GM18951 (cell line): ENCODE results near the gene CSNK2B.

Experiments
- POLR2A ChIP-seq: IDR thresholded peaks from 4 replicates; pipeline ENCODE4 v1.6.1; 2011; ENCODE audit warnings: mild to moderate bottlenecking; ENCODE audit not compliant: insufficient read length, insufficient read depth; ENCODE audit errors: extremely low read depth
- in situ Hi-C: fragments of 300-500 bp; cut with MboI; formaldehyde crosslinking; loops from one replicate; pipeline ENCODE4 v1.12.0; 2022; ENCODE audit warnings: low sequenced_read_pairs, mixed read lengths, inconsistent platforms; ENCODE audit not compliant: unreplicated experiment

CSNK2B gene

GRCh38 chr6:31643818-31644454 lies 21.9 kb upstream of the CSNK2B start:
- in situ Hi-C loops, result no loop called here
- TF ChIP-seq POLR2A, result no peak

GRCh38 chr6:31645325-31645724 lies 20.6 kb upstream of the CSNK2B start:
- in situ Hi-C loops, result no loop called here
- no peak for TF ChIP-seq POLR2A

GRCh38 chr6:31651602-31652191 lies 14.2 kb upstream of the CSNK2B start:
- in situ Hi-C loops, result no loop called here
- TF ChIP-seq POLR2A, result no peak

DNA sequence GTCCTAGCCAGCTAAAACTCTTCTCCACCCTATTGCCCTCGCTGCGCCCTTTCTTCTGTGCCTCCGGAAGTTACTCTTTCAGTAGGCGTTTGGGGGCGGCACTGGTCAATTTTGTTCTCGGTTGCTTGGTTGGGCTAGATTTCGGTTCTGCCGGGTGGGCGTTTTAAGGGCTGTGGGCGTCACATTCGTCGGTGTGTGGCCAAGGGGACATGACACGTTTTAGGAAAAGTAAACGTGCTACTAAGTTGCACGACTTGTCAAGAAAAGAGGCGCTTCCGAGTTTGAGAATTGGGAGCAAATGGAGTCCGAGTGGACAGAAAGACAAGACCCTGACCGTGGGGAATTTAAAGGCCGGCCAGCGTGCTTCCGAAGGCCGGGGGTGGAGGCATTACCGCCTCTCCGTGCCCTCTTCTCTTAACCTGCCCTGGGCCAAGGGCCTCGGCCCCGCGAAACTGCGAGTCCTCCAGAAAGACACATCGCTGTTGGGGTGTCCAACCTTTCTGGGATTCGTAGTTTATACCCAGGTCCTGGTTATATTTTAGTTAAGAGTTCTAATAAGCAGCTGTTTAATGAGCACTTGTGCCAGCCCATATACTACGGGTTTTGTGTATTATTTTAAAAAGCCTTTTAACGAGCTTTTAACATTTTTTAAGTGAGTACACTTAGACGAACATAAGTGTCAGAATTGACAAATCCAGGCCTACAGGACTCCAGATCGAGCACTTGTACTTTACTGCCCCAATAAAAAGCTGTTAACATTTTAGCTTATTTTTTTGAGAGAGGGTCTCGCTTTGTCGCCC lies 12.8 kb upstream of the CSNK2B start:
- peak; percentile 58 for TF ChIP-seq POLR2A
- in situ Hi-C loops, result no loop called here

DNA sequence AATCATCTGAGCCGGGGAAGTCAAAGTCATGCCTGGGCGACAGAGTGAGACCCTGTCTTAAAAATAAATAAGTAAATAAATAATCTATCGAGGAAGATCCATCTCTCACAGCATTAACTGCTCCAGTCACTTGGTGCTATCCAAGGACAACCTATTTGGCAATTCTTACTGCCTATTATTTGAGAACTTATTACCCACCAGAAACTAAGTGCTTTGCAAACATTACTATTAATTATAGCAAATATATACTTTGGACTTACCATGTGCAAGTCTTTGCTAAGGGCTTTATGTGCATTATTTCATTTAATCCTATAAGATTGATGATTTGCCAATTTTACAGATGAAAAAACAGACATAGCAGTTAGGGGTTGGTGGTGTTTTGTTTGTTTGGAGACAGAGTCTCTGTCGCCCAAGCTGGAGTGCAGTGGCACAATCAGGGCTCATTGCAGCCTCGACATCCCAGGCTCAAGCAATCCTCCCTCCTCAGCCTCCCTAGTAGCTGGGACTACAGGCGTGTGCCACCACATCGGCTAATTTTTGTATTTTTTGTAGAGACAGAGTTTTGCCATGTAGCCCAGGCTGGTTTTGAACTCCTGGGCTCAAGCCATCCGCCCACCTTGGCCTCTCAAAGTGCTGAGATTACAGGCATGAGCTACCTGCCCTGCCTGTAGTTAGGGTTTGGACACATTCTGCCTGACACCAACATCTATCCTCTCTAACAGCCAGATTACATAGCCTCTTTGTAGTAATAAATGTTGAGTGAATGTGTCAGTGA lies 11.1 kb upstream of the CSNK2B start:
- in situ Hi-C loops, result no loop called here
- TF ChIP-seq POLR2A, result no peak

DNA sequence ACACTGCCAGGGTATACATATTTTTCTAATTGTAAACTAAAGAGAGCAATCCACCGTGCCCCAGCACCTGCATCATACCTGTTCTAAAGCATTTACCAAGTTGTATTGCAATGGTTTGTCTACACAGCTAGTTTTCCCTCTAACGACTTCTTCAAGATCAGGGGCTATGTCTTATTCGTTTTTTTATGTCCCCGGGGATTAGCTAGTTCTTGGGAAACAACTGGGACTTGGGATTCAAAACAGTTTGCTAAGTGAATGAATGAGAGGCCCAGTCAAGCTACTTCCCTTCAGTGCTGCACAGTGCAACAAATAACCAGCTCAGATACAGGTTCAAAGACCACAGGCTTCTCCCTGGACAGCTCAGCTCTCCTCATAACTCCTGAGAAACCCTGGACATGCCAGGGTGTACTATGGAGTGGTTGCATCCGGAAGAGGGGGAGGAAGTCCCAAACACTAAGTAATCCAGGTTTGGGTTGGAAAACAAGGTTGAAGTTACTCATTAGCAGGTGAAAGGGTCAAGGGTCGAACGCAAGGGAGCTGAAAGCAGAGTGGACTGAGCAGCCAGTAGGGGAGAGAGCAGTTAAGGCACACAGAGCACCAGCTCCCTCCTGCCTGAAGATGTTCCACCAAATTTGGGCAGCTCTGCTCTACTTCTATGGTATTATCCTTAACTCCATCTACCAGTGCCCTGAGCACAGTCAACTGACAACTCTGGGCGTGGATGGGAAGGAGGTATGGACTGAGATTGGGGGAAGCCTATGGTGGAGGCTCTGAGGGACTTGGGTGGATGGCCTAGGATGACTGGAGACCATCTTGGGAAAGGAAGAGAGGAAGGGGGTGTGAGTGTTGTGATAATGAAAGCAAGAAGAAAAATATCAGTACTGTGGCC lies 10.3 kb upstream of the CSNK2B start, which contains the start of gene APOM:
Gene APOM (plus strand): TSS at position 546 of the 889 bp plus-strand sequence. CDS start 73 bp downstream, at position 619.
- no peak for TF ChIP-seq POLR2A
- in situ Hi-C loops, result no loop called here

GRCh38 chr6:31657406-31658157 lies 8.3 kb upstream of the CSNK2B start:
- in situ Hi-C loops, result no loop called here
- no peak for TF ChIP-seq POLR2A

GRCh38 chr6:31658158-31658688 lies 7.7 kb upstream of the CSNK2B start:
- no peak for TF ChIP-seq POLR2A
- in situ Hi-C loops, result no loop called here

DNA sequence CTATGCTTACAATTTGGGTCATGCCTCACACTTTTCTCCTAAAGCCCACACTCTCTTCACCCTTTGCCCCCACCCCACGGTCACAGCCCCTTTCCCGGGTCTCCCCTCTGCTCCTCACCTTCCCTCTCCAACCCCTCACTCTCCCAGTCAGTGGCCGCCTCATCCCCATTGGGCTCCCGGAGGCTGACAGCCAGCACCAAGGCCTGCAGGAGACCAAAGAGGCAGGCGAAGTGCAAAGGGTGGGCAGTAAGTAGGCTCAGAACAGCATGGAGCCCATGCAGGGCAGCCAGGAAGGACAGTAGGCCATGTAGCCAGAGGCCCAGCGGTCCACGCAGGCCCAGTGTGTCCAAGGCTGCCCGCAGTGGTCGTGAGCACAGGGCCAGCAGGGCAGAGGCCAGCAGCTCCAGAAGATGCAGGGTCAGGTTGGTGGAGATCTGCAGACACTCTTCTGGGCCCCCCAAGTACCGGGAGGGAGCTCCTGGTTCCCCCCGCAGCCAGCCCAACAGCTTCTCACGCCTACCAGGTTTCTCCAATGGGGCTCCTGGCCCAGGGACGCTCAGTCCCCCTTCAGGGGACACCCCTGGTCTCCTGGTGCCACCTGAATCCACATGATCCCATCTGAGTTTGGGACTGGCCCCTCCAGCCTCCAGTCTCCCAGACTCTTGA lies 6.8 kb upstream of the CSNK2B start:
- in situ Hi-C loops, result no loop called here
- TF ChIP-seq POLR2A, result no peak

DNA sequence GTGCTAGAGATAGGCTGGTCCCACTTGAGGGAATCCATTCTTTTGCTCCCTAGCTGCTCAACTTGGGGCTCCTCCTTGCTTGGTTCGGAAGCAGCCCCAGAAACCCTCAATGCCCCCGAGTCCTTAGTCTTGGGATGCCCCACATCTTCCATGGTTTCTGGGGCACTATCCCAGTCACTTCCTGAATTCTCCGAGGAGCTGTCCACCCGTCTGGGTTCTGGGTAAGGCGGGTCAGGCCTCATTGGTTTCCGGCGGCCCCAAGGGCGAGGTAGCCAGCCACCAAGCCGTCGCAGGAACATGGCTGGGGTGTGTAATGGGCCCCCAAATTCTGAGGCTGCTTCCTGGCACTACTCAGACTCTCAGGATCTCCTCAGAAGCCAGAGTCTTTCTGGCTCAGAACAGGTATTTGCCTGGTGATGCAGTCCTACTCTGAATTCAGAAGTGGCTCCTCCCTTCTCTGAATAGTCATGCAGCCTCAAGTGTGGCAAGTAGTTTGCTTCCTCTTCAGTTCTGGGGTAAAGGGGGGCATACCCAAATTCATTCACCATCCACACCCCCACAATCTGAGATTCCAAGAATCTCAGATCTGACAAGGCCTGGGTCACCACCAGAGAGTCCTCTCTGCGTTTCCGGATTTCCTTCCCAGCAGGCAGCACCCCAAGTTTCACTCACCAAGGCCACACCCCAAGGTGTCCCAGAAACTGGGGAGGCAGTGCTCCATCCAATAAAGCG lies 6.1 kb upstream of the CSNK2B start:
- in situ Hi-C loops, result no loop called here
- no peak for TF ChIP-seq POLR2A
